ENCODE results near the gene GPHN.

Gene GPHN

DNA sequence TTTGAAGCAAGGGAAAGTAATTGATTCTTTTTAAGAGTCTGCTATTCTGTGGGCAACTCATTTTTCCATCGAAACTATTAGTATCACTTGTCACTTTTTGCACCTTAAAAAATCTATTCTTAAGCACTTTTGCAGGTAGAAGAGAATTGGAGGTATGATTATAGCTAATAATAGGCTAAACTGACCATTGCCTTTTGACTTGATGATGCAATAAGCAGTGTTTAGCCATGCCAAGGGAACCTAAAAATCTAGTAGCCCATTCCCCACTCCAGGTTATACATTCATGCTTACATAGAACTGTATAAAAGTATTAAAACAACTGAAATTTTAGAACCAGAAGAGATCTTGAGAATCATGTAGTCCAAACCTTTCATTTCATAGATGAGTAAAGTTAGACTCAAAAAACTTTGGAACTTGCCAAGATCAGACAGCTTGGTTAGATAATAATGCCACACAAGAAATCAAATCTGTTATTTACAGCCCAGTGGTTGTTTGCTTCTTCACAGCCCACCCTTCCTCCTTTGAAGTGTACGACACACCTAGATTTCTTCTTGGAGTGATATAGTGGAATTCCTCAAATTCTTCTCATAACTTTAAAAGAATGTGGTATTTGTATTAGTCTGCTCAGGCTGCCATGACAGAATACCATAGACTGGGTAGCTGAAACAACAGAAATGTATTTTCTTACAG lies 659.6 kb downstream of the GPHN start:
- H3K27ac ChIP-seq (ENCODE audit: low read depth, low read length, poor library complexity, severe bottlenecking): no peak overlapping the region

DNA sequence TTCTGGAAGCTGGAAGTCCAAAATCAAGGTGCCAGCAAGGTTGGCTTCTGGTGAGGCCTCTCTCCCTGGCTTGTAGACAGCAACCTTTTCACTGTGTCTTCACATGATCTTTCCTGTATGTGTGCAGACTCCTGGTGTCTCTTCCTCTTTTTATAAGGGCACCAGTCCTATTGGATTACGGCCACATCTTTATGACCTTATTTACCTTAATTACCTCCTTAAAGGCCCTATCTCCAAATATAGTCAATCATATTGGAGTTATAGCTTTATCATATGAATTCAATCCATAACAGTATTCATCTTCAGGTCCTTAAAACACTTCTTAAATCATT lies 660.1 kb downstream of the GPHN start:
- TF ChIP-seq EZH2 (IDR thresholded peaks at IDR 0.05; ENCODE audit: borderline replicate concordance, low read length) (no peak), CTCF (IDR thresholded peaks at IDR 0.05; ENCODE audit: low read length) (no peak)

More for the DNA sequence above, 659.6 kb downstream of the GPHN start:
- Histone ChIP-seq H4K20me1 (ENCODE audit: insufficient read depth, low read length) (no peaks in the 10 kb centered on the region), H3K9me3 (ENCODE audit: low read length) (no peaks in the 10 kb centered on the region), H3K9me2 (ENCODE audit: low read depth, low read length) (no peaks in the 10 kb centered on the region), H3F3A (ENCODE audit: insufficient read depth, low read length) (no peaks in the 10 kb centered on the region), H3K9ac (ENCODE audit: low read length) (no peak overlapping the region), H3K36me3 (ENCODE audit: insufficient read depth, low read length) (no peaks in the 10 kb centered on the region), H2AFZ (ENCODE audit: low read length) (no peak overlapping the region), H3K79me2 (ENCODE audit: insufficient read depth, low read length) (no peaks in the 10 kb centered on the region), H3K4me3 (ENCODE audit: low read depth, low read length, poor library complexity, severe bottlenecking) (no peak overlapping the region), H3K4me2 (ENCODE audit: low read length) (no peak overlapping the region), H3K27me3 (ENCODE audit: insufficient read depth, low read length) (no peaks in the 10 kb centered on the region), H3K4me1 (ENCODE audit: insufficient read depth, low read length, severe bottlenecking) (no peaks in the 10 kb centered on the region)
- no peak for TF ChIP-seq EZH2 (IDR thresholded peaks at IDR 0.05; ENCODE audit: borderline replicate concordance, low read length)
- no peak for TF ChIP-seq CTCF (IDR thresholded peaks at IDR 0.05; ENCODE audit: low read length)

GRCh38 chr14:67170660-67171059 lies 662.7 kb downstream of the GPHN start:
- H3F3A ChIP-seq (ENCODE audit: insufficient read depth, low read length): no peaks in the 10 kb centered on the region
- no peak overlapping the region for H3K27ac ChIP-seq (ENCODE audit: low read depth, low read length, poor library complexity, severe bottlenecking)
- no peaks in the 10 kb centered on the region for H3K36me3 ChIP-seq (ENCODE audit: insufficient read depth, low read length)
- H3K27me3 ChIP-seq (ENCODE audit: insufficient read depth, low read length): no peaks in the 10 kb centered on the region
- H3K9me3 ChIP-seq (ENCODE audit: low read length): no peaks in the 10 kb centered on the region
- no peaks in the 10 kb centered on the region for H3K4me1 ChIP-seq (ENCODE audit: insufficient read depth, low read length, severe bottlenecking)
- no peaks in the 10 kb centered on the region for H3K79me2 ChIP-seq (ENCODE audit: insufficient read depth, low read length)
- no peak overlapping the region for H2AFZ ChIP-seq (ENCODE audit: low read length)
- no peak overlapping the region for H3K9ac ChIP-seq (ENCODE audit: low read length)
- TF ChIP-seq EZH2 (IDR thresholded peaks at IDR 0.05; ENCODE audit: borderline replicate concordance, low read length): no peak
- no peak for TF ChIP-seq CTCF (IDR thresholded peaks at IDR 0.05; ENCODE audit: low read length)
- no peak overlapping the region for H3K4me2 ChIP-seq (ENCODE audit: low read length)
- H3K4me3 ChIP-seq (ENCODE audit: low read depth, low read length, poor library complexity, severe bottlenecking): no peak overlapping the region
- H3K9me2 ChIP-seq (ENCODE audit: low read depth, low read length): no peaks in the 10 kb centered on the region
- H4K20me1 ChIP-seq (ENCODE audit: insufficient read depth, low read length): no peaks in the 10 kb centered on the region

More for the DNA sequence above, 660.1 kb downstream of the GPHN start:
- no peaks in the 10 kb centered on the region for H3K9me3 ChIP-seq (ENCODE audit: low read length)
- H3K9ac ChIP-seq (ENCODE audit: low read length): no peak overlapping the region
- no peak overlapping the region for H3K27ac ChIP-seq (ENCODE audit: low read depth, low read length, poor library complexity, severe bottlenecking)
- H3K4me3 ChIP-seq (ENCODE audit: low read depth, low read length, poor library complexity, severe bottlenecking): no peak overlapping the region
- no peaks in the 10 kb centered on the region for H3K9me2 ChIP-seq (ENCODE audit: low read depth, low read length)
- H3K79me2 ChIP-seq (ENCODE audit: insufficient read depth, low read length): no peaks in the 10 kb centered on the region
- H2AFZ ChIP-seq (ENCODE audit: low read length): no peak overlapping the region
- H3K4me2 ChIP-seq (ENCODE audit: low read length): no peak overlapping the region
- no peaks in the 10 kb centered on the region for H3K27me3 ChIP-seq (ENCODE audit: insufficient read depth, low read length)
- no peaks in the 10 kb centered on the region for H3F3A ChIP-seq (ENCODE audit: insufficient read depth, low read length)
- no peaks in the 10 kb centered on the region for H3K4me1 ChIP-seq (ENCODE audit: insufficient read depth, low read length, severe bottlenecking)
- no peaks in the 10 kb centered on the region for H3K36me3 ChIP-seq (ENCODE audit: insufficient read depth, low read length)
- no peaks in the 10 kb centered on the region for H4K20me1 ChIP-seq (ENCODE audit: insufficient read depth, low read length)
